ENCODE measurements around the gene NECAB3.

NECAB3 gene

DNA sequence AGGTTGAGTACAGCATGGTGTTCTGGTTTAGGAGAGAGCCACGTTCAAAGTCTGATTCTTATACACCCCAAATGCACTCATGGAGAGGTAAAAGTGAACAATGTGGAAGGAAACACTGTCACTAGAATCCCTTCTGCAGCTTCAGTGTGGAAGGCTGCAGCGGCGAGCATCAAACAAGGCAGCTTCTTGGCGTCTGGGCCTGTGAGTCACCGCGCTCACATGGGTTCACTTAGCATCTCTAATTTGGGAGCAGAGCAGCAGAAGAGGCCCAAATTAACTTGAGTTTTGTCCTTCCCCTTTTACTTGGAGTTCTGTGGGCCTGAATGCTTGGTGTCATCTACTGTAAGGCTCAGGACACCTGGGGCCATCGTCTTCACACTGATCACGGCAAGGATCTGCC, 22.9 kb upstream of the NECAB3 start:
- no peak for DNase-seq (ENCODE audit: low read depth in 2 of 2)

DNA sequence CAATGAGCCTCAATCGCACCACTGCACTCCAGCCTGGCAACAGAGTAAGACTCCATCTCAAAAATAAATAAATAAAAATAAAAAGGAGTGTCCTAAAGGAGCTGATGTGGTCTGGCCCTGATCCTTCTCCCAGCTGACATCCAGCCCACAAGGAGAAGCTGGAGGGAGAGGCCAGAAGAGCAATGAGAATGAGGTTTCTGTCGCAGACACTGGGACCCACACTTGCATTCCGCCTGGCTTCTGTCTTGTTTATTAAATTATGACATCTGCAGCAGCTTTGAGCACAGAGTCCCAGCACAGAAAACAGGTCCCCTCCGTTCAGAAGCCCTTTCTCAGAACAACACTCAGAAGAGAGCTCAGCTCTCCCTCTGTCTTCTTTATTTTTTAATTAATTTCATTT, 22.2 kb upstream of the NECAB3 start:
- DNase-seq (ENCODE audit: low read depth in 2 of 2) = no peak

DNA sequence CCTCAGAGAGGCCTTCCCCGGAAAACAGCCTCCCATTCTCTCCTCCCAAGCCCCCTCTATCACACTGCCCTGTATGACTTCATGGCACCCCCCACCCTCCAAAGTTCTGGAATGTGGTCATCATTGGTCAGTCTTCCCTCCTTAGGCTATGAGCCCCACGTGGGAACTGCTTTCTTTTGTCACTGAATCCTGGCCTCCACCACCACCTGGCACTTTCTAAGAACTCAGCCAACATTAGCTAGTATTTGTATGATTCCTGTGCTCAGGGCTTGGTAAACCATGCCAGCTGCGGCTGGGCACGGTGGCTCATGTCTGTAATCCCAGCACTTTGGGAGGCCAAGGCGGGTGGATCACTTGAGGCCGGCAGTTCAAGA, 20.4 kb upstream of the NECAB3 start:
- no peak for DNase-seq (ENCODE audit: low read depth in 2 of 2)

DNA sequence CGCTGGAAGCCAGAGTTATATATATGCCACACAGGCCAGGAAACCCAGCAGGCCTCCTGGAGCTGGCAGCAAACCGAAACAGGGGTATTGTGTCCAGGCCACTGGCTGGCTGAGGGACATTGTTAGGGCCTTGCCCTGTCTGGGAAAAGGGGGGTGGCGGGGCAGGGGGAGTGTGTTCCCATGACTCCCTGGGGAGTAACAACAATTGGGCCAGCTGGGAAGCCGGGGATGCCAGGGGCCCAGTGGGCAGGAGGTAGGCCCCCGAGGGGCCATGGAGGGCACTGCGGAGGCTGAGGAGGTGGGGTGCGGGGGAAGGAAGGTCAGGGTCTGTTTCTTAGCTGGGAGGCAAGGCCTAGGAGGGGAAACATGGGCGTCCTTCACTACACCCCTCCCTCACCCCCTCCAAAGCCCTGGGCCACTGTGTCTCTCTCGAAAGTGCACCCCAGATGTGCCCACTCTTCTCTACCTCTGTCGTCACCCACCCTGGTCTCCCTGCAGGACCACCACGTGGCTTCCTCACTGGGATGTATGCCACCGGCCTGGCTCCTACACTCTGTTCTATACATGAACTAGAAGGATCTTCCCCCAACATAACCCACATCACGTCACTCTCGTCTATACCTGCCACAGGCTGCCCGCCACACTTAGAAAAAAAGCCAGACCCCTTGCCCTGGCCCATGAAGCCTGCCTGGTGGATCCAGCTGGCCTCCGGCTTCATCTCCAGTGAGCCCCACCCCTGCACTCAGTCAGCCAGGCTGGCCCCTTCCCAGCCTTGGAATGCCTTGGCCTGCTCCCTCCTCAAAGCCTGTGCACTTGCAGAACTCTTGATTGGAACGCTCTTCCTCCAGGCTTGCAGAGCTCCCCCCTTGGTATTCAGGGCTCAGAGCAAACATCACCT, 19.8 kb upstream of the NECAB3 start:
- DNase-seq (ENCODE audit: low read depth in 2 of 2) = no peak

DNA sequence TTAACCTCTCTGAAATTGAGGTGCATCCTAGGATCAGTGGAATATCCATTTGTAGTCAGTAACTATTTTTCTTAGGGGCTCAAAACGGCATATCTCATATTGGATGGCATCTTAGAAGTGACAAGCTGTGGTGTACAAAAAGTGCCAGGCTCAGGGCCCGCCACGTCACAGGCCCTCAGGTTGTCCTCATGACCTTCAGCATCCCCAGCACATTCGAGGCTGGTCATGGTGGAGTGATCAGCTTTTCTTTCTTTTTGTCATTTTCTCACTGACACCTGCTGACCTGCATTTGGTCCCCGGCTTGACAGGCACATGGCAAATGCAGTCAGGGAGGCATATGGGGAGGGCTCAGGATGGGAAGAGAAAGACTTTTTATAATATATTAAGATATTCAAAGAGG, 19.1 kb upstream of the NECAB3 start:
- no peak for DNase-seq (ENCODE audit: low read depth in 2 of 2)

DNA sequence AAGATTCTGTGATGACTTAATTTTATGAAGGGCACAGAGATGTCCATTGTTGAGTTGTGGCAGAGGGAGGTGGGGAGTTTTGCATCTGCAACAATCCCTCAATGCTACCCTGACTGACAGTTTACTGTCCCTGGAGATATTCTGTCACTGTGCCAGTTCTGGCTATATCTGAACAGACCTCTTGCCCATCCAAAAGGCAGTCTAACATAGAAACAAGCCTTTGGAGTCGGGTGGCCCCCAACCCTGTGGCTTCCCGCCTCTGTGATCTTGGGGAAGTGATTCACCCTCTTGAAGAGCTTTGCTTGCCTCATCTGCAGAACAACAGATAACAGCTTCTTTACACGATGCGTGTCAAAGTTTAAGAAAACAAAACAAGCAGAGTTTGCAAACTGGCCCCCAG, 15.7 kb upstream of the NECAB3 start:
- peak in 1 of 2 donors; percentile 33 for DNase-seq (ENCODE audit: low read depth in 2 of 2)

DNA sequence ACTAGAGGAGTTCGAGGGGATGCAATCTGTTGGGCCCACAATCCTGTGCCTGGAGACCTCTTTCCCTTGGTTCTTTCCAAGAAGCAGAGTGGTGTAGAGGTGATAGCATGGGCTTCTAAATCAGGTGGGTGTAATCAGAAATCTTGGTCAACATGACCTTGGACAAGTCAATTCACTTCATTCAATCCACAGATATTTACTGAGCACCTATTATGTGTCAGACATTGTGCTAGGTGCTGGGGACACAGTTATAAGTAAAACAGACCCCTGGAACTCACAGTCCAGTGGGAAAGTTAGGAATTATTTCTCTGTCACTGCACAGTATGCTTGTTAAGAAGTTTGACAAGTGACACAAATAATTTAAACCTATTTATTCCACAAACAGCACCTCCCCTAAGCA, 15.3 kb upstream of the NECAB3 start:
- DNase-seq (ENCODE audit: low read depth in 2 of 2) = no peak

DNA sequence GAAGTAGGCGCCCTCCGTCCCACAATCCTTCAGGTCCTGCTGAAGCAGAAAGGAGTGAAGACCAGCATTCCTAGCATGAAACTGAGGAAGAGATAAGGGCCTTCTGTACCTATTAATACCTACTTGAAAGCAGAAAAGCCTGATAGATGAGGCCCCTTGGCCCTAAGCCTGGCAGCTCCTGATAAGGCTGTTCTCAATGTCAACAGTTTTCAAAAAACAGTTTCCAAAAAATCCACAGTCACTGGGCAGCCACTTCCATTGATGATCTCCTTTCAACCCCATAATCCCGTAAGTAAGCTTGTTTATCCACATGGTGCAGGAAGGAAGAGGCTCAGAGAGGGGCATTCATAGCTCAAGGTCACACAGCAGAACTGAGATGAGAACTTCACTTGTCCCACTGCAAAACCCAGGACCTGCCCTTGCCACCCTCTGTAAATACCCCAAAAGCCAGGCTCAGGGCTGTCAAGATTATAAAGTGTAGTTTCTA, 14.8 kb upstream of the NECAB3 start:
- no peak for DNase-seq (ENCODE audit: low read depth in 2 of 2)

DNA sequence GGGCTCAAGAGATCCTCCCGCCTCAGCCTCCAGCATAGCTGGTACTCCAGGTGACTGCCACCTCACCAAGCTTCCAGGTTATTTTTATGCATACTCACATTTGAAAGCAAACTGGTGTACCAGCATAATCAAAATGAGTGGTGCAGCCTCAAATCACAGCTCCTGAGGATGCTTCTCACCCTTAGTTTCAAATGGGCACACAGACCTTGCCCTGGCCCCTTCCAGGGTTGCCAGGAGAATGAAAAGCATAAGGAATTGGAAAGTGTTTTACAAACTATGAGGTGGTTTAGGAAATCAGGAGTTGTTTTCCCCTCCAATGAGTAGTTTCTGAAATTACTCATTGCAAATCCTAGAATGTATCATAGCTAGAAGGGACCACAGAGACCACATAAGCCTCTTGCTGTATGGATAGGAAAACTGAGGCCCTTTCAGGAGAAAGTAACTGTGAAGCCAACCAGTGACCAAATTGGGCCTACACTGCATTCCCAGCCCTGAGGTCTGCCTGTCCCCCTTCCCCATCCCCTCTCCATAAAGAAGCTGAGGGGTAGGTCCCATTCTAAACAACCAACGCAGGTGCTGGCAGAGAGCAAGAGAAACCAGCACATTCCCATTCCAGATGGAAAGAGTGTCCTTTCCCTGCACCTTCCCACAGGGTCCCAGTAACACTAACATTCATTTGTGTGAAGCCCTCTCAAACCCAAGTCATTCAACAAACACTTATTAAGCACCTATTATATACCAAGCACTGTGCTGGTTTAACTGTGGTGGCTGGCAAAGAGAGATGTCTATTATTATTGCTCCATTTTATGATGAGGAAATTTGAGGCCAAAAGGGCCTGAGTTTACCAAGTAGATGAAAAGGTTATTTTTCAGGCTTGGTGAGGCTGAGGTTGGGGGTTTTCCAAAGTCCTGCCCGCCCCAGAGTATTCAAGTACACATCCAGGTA, 14.0 kb upstream of the NECAB3 start:
- DNase-seq (ENCODE audit: low read depth in 2 of 2) = no peak

DNA sequence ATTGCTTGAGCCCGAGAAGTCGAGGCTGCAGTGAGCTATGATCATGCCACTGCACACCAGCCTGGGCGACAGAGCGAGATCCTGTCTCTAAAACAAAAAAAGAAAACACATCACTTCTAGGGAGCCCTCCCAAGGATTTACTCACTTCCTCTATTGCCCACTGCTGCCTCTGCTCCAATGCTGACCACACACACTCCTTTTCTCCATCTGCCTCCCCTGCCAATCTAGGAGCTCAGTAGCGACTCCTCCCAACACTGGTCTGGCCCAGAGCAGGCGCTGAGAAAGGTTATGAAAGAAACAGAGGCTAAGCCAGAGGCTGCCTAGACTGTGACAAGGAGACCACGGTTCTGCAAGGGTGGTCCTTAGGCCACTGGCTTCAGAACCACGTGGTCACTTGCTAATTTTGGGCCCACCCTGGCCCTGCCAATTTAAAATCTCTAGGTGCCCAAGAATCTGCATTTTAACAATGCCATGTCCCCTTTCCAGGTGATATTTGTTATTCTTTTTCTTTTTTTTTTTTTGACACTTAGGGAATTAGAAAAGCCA, 13.2 kb upstream of the NECAB3 start:
- DNase-seq (ENCODE audit: low read depth in 2 of 2) = no peak

DNA sequence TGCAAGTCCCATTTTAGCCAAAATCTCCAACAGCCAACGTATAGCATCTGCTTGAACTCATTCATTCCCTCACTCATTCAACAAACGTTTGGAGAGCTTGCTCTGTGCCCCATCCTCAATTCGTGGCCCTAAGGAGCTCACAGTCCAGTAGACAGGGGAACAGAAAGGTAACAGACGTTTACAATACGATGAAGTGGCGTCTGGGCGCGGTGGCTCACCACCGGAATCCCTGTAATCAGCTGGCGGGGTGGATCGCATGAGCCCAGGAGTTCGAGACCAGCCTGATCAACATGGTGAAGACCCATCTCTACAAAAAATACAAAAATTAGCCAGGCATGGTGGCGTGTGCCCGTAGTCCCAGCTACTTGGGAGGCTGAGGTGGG, 12.7 kb upstream of the NECAB3 start:
- DNase-seq (ENCODE audit: low read depth in 2 of 2) = no peak

DNA sequence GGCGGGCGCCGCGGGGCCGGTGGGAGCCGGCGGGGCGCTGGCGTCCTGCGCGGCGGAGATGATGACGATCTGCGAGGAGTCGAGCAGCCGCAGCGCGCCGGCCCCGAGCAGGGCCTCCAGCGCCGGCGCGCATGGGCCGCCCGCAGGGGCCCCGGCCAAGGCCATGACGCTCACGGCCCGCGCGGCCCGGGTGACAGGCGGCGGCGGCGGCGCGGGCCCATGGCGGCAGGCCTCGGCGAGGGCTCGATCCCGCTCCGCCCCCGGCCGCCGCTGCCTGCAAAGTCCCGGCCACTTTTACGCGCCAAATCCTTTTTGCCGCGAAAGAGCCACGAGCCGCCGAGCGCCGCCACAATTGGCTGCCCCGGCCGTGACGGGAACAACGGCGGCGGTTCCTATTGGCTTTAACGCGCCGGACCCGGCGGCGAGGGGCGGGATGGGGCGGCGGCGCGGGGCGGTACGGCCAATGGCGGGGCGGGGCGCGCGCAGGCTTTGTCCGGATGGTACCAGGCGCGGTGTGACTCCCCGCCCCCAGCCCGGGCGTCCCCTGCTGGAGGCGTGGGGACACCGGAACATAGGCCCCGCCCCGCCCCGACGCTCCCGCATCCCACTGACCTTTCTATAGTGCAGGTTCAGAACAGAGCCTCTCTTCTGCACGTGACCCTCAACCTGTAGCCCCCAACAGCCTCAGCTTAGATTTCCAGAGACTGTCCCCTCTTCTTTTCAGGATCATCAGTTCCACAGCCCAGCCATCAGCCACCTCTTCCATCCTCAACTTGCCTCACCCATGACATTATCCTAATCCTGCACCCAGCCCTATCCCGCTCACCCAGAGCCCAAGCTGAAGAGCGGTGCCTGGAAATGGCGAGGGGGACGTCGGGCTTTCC, 12.1 kb upstream of the NECAB3 start, which contains the start of gene E2F1:
Gene E2F1 (minus strand): TSS at position 286 of the 884 bp plus-strand sequence. CDS start 121 bp downstream, at position 165.
- DNase-seq (ENCODE audit: low read depth in 2 of 2) = peak; percentile 83 to 90

DNA sequence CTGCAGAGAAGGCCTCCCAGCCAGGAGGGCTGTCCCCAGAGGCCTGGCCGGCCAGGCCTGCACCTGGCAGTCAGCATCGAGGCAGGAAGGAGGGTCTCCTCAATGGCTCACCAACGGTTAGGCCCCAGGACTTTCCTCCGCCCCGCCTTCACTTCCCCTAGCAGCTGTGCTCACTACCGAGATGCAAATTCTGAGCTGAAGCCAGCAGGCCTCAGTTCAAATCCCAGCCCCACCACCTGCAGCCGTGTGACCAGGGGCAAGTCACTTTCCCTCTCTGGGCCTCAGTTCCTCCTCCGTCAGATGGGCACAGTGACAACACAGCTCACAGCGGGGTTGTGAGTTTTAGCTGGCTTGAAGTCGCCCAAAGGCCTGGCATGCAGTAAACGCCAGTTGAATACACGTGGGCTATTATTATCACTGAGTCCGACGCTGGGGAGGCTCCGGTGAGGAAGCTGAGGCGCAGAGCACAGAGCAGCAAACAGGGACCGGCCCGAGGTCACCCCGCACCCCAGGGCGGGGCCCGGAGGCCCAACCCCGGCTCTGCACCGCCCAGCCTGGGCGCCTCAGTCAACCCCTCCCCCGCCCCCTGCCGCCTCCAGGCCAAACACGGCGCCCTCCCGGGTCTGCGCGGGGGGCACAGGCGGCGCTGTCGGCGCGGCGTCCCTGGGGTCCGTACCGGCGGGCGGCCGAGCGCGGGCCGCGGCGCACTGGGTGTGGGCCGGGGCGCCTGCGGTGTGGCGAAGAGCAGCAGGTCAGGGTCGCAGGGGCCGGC, 11.3 kb upstream of the NECAB3 start:
- no peak for DNase-seq (ENCODE audit: low read depth in 2 of 2)

DNA sequence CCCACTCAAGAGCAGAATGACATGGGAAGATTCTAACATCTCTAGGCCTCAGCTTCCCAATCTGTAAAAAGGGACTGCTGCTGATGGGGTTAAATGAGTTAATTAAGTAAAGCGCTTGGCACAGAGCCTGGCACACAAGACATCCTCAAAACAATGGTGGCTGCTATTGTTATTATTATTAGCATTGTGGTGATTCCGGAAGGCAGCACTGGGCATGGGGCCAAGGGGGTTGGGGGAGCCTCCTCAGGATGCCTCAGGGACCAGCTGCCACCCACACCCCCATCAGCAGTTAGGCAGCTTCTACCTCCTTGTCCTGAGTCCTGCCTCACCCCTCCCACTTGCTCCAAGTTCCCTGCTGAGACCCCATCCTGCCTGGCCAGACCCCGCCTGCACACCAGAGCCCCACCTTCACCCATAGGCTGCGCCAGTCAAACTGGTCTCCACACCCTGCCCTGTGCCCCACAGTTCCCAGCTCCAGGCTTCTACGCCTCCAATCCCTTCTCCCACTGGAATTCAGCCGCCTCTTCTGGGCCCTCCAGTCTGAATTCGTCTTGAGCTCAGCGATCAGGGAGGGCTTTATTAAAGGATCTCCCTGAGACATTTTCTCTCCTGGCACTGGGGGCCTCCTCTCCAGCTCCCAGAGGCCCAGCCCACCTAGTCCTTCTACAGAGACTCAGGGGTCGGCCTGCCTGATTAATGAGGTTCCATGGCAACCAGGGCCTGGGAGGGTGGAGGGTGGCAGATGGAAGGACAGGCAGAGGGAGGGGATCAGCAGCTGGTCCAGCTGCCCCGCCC, 10.5 kb upstream of the NECAB3 start:
- DNase-seq (ENCODE audit: low read depth in 2 of 2) = no peak

DNA sequence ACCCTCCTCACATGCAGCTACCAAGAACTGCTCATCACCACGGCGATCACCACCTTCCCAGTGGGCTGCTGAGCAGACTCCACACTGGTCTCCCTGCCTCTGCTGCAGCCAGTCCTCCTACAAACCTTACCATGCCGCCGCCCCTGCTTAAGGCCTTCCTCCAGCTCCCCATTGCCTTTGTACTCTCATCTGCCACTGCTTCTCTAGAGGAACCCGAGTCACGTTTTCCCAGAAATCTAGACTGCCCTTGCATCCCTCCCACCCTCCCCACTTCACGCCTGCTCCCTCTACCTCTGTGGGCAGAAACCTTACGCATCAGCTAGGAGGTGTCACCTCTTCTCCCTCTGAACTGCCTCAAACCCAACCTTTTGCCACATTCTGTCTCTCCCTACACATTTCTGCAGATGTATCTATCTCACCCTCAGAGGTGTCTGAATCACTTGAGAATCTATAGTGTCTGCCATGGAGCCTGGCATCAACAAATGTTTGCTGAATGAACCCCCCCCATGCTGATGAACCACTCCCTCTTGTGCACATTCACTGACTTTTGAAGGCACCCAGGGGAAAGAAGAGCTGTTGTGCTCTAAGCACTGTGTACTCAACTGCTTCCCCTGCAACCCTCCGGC, 7.6 kb upstream of the NECAB3 start:
- DNase-seq (ENCODE audit: low read depth in 2 of 2) = no peak

DNA sequence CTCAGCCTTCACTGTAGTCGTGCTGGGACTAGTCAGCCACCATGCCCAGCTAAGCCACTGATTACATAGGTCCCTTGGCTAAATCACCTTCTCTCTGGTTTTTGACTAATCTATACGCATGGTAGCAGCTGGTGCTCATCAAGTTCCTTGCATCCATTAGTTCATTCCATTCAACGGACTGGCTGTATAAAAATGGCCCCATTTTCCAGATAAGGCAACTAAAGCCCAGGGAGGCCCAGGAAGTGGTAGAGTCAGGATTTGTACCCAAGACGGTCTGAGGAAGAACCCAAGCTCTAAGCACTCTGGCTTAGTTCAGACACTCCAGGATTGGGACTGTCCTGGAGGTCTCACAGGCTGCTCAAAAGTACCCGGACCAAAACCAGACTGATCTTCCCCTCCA, 7.1 kb upstream of the NECAB3 start:
- DNase-seq (ENCODE audit: low read depth in 2 of 2) = no peak

DNA sequence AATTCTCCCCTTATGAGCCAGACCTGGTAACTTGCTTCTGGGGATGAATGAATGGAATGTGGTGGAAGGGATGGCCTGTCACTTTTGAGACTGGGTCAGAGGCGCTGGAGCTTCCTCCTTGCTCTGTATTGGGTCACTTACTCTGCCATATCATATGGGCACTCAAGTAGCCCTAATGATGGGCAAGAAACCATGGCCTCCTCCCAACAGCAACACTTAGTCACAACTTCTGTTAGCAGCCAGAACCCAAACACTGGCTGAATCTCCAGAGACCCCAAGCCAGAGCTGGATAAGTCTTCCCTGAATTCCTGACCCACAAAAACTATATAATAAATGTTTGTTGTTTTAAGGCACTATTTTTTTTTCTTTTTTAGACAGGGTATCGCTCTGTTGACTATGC, 6.5 kb upstream of the NECAB3 start:
- DNase-seq (ENCODE audit: low read depth in 2 of 2) = no peak

DNA sequence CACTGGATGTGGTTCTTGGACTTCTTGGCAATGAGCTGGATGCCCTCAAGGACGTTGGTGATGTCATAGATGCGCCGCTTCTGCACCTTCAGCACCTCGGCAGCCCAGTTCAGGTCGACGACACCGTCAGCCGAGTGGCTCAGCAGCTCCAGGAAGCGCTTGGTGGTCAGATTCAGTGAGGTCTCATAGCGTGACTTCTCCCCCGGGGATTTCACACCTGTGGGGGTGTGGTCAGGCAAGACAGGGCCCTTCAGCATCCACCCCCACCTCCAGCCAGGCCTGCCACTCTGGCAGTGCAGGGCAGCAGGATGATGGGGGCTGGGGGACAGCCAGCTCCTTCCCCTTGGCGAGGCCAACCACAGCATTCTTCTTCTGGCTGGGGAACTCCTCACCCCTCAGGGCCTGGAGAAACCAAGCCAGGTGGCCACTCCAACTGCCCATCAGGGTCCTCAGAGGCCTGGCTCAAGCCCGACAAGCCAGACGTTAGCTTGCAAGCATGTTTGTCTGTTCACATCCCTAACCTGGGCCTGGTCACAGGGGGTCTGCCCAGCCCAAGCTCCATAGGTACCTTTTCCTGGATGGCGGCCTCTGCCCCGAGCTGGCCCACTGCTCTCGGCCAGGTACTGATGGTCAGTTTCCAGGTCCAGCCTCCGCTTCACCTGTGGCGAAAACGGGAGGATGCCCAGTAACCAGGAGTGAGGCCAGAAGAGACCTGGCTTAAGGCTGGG, 5.7 kb upstream of the NECAB3 start:
- DNase-seq (ENCODE audit: low read depth in 2 of 2) = no peak
